GM12891 (cell line): ENCODE measurements around the gene UBE2H.

Experiments used
- POLR2A ChIP-seq: IDR thresholded peaks from 2 replicates; pipeline ENCODE4 v1.6.1; 2011; ENCODE audit warnings: low read depth, low read length, control low read depth
- POLR2AphosphoS5 ChIP-seq: IDR thresholded peaks from 2 replicates; pipeline ENCODE4 v1.6.1; 2011; ENCODE audit warnings: low read depth, low read length, control low read depth
- SPI1 ChIP-seq: IDR thresholded peaks from 2 replicates; pipeline ENCODE4 v1.6.1; 2011; ENCODE audit warnings: low read depth, low read length, control low read depth

DNA sequence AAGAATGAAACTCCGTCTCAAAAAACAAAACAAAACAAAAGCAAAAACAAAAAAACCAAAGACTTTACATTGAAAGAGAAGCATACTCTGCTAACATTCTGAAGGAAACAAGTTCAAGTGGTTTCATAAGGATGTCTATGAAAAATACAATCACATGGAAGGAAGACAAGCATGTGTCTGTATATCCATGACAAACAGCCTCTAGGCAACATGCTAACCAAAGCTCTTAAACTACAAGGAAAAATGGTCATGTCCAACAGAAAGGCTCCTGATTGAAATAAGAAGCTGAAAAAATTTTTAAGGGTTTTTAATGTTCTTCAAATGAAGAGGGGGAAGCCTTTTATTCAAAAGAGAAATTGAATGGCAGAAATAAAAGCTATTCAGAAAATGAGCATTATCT is 64.9 kb downstream of the UBE2H start:
- TF ChIP-seq POLR2A, result no peak
- no peak for TF ChIP-seq POLR2AphosphoS5
- no peak for TF ChIP-seq SPI1
